PC-3 (cell line): ENCODE results near the gene FBXL7.

Experiments
- CTCF ChIP-seq: fragments of 300-600 bp; sonication (generic); conservative IDR thresholded peaks from 2 replicates; pipeline ENCODE4 v1.5.1; 2017; ENCODE audit warnings: antibody characterized with exemption, low read depth, mild to moderate bottlenecking, low read length
- EZH2 ChIP-seq: fragments of 300-600 bp; sonication (generic); IDR thresholded peaks from one replicate; pipeline ENCODE4 v1.6.1; 2017; ENCODE audit warnings: antibody characterized with exemption, mild to moderate bottlenecking, low read length; ENCODE audit not compliant: unreplicated experiment
- EZH2phosphoT487 ChIP-seq: fragments of 300-600 bp; sonication (generic); IDR thresholded peaks from 2 replicates; pipeline ENCODE4 v1.6.1; 2018; ENCODE audit warnings: mild to moderate bottlenecking, antibody characterized with exemption, low read length, borderline replicate concordance

- no peak for TF ChIP-seq EZH2
- no peak for TF ChIP-seq CTCF
- TF ChIP-seq EZH2phosphoT487: no peak
Observed at GRCh38 chr5:15852217-15852616, 352.2 kb downstream of the FBXL7 start.
